SK-N-SH (cell line): ENCODE measurements around the gene CHRNB1. TPM values are rescaled to one million over a fixed set of nuclear protein-coding genes. Genes with fewer than 3 reads are reported as not detected.

ENCODE experiments used
- CTCF ChIA-PET: fragments of 300-600, 350-600 bp; formaldehyde crosslinking; extraction: SDS; loops from one replicate; lab custom pipeline; 2021; lab: Yijun Ruan, JAX
- POLR2A ChIA-PET: fragments of 350-600 bp; sonication (Branson Sonifier 250); formaldehyde crosslinking; extraction: SDS; loops from one replicate; lab custom pipeline; 2020; ENCODE audit warnings: antibody characterized with exemption, inconsistent platforms; lab: Yijun Ruan, JAX
- DNase-seq: peaks from one replicate; pipeline ENCODE4 v3.0.0; 2012
- H2AFZ ChIP-seq: fragments of 200-600 bp; sonication (generic); 2 replicates; pipeline ENCODE4 v1.8.1; 2016; ENCODE audit warnings: antibody characterized with exemption, mild to moderate bottlenecking, low read depth
- H3F3A ChIP-seq: fragments of 200-600 bp; sonication (generic); replicated peaks from 2 replicates; pipeline ENCODE3; 2016; ENCODE audit warnings: antibody characterized with exemption, mild to moderate bottlenecking; ENCODE audit not compliant: insufficient read depth
- H3K27ac ChIP-seq, 2 experiments: fragments of 200-500 bp in 1 of 2; fragments of 200-600 bp in 1 of 2; sonication (Bioruptor generic) in 1 of 2; sonication (generic), shearing (Covaris generic) in 1 of 2; 2 replicates each; pipeline versions ENCODE4 v1.5.1 to v1.6.1; 2014 to 2016; ENCODE audit warnings: low read depth in 2 of 2, inconsistent platforms in 1 of 2, low read length in 1 of 2, mild to moderate bottlenecking in 1 of 2, mixed read lengths in 1 of 2
- H3K27me3 ChIP-seq: fragments of 200-600 bp; sonication (generic), shearing (Covaris generic); 2 replicates; pipeline ENCODE4 v1.6.1; 2016; ENCODE audit warnings: mixed run types; ENCODE audit not compliant: insufficient read depth
- H3K36me3 ChIP-seq, 2 experiments: fragments of 200-500 bp in 1 of 2; fragments of 200-600 bp in 1 of 2; sonication (Bioruptor generic) in 1 of 2; sonication (generic) in 1 of 2; replicated peaks in 1 of 2; 2 replicates each; pipeline versions ENCODE3 to v1.5.1; 2014 to 2016; ENCODE audit warnings: low read length in 1 of 2, mild to moderate bottlenecking in 1 of 2; ENCODE audit not compliant: insufficient read depth in 2 of 2, control insufficient read depth in 1 of 2
- H3K4me1 ChIP-seq, 2 experiments: fragments of 200-500 bp in 1 of 2; fragments of 200-600 bp in 1 of 2; sonication (Bioruptor generic) in 1 of 2; sonication (generic), shearing (Covaris generic) in 1 of 2; 2 replicates each; pipeline versions ENCODE4 v1.5.1 to v1.6.1; 2014 to 2016; ENCODE audit warnings: low read depth in 1 of 2, low read length in 1 of 2, mixed run types in 1 of 2; ENCODE audit not compliant: insufficient read depth in 2 of 2, control insufficient read depth in 1 of 2
- H3K4me2 ChIP-seq: fragments of 200-600 bp; sonication (generic), shearing (Covaris generic); 2 replicates; pipeline ENCODE4 v1.6.1; 2017; ENCODE audit warnings: mixed run types
- H3K4me3 ChIP-seq, 2 experiments: fragments of 200-500 bp in 1 of 2; fragments of 200-600 bp in 1 of 2; sonication (Bioruptor generic) in 1 of 2; sonication (generic), shearing (Covaris generic) in 1 of 2; 2 replicates each; pipeline versions ENCODE4 v1.5.1 to v1.8.1; 2014 to 2016; ENCODE audit warnings: low read depth in 2 of 2, inconsistent platforms in 1 of 2, low read length in 1 of 2, mild to moderate bottlenecking in 1 of 2, mixed read lengths in 1 of 2, moderate library complexity in 1 of 2
- H3K79me2 ChIP-seq: fragments of 200-600 bp; sonication (generic); 2 replicates; pipeline ENCODE4 v1.8.1; 2017; ENCODE audit warnings: mild to moderate bottlenecking; ENCODE audit not compliant: insufficient read depth
- H3K9ac ChIP-seq: fragments of 200-600 bp; sonication (generic); 2 replicates; pipeline ENCODE4 v1.6.1; 2017; ENCODE audit warnings: mixed run types
- H3K9me2 ChIP-seq: fragments of 200-600 bp; sonication (generic); 2 replicates; pipeline ENCODE4 v1.6.1; 2017; ENCODE audit warnings: mixed run types
- H3K9me3 ChIP-seq: fragments of 200-600 bp; sonication (generic); 2 replicates; pipeline ENCODE4 v1.6.1; 2017; ENCODE audit warnings: mixed run types, mild to moderate bottlenecking, moderate library complexity
- H4K20me1 ChIP-seq: fragments of 200-600 bp; sonication (generic); 2 replicates; pipeline ENCODE4 v1.6.1; 2017; ENCODE audit warnings: mild to moderate bottlenecking, mixed run types; ENCODE audit not compliant: insufficient read depth
- CHD2 ChIP-seq: fragments of 150-350 bp; IDR thresholded peaks from 2 replicates; pipeline ENCODE4 v1.6.1; 2018; ENCODE audit warnings: low read length; ENCODE audit not compliant: partially characterized antibody
- ELF1 ChIP-seq: IDR thresholded peaks from 2 replicates; pipeline ENCODE4 v1.4.0; 2012
- EP300 ChIP-seq, 2 experiments: IDR thresholded peaks; 2 replicates each; pipeline versions ENCODE4 v1.4.0 to v1.6.1; 2012; ENCODE audit warnings: borderline replicate concordance in 1 of 2, low read depth in 1 of 2, low read length in 1 of 2
- EZH2phosphoT487 ChIP-seq: fragments of 200-600 bp; sonication (generic); IDR thresholded peaks from 2 replicates; pipeline ENCODE4 v1.6.1; 2017; ENCODE audit warnings: low read depth, mixed run types, mild to moderate bottlenecking, antibody characterized with exemption, moderate library complexity, borderline replicate concordance
- FOSL2 ChIP-seq: IDR thresholded peaks from 2 replicates; pipeline ENCODE4 v1.4.0; 2012; ENCODE audit warnings: low read depth, mild to moderate bottlenecking, moderate library complexity, borderline replicate concordance
- GABPA ChIP-seq: IDR thresholded peaks from 2 replicates; pipeline ENCODE4 v1.4.0; 2012; ENCODE audit warnings: low read depth, mild to moderate bottlenecking
- GATA2 ChIP-seq: sonication (generic); formaldehyde crosslinking; IDR thresholded peaks from 2 replicates; pipeline ENCODE4 v1.5.0; 2020; ENCODE audit warnings: mild to moderate bottlenecking, missing genetic modification reagents
- IRF3 ChIP-seq: fragments of 150-350 bp; IDR thresholded peaks from 2 replicates; pipeline ENCODE4 v1.6.1; 2016; ENCODE audit warnings: mild to moderate bottlenecking, low read depth, low read length
- JUND ChIP-seq: IDR thresholded peaks from 2 replicates; pipeline ENCODE4 v1.4.0; 2012
- MEF2A ChIP-seq: IDR thresholded peaks from 2 replicates; pipeline ENCODE4 v1.4.0; 2012; ENCODE audit warnings: low read depth, borderline replicate concordance
- MXI1 ChIP-seq: IDR thresholded peaks from 2 replicates; pipeline ENCODE4 v1.6.1; 2012; ENCODE audit warnings: mild to moderate bottlenecking, low read depth, low read length, improper control_type of control experiment
- NFIC ChIP-seq: IDR thresholded peaks from 2 replicates; pipeline ENCODE4 v1.4.0; 2012; ENCODE audit warnings: borderline replicate concordance
- PBX3 ChIP-seq: IDR thresholded peaks from 2 replicates; pipeline ENCODE4; 2012
- RAD21 ChIP-seq: IDR thresholded peaks from 2 replicates; pipeline ENCODE4 v1.6.1; 2012; ENCODE audit warnings: mild to moderate bottlenecking, low read length
- RXRA ChIP-seq: IDR thresholded peaks from 2 replicates; pipeline ENCODE4 v1.4.0; 2012; ENCODE audit warnings: low read depth, mild to moderate bottlenecking, borderline replicate concordance
- TAF1 ChIP-seq: IDR thresholded peaks from 2 replicates; pipeline ENCODE4 v1.6.1; 2012; ENCODE audit warnings: low read depth, mild to moderate bottlenecking, low read length, moderate library complexity, borderline replicate concordance
- TCF12 ChIP-seq: IDR thresholded peaks from 2 replicates; pipeline ENCODE4 v1.4.0; 2012
- USF2 ChIP-seq: fragments of 150-350 bp; IDR thresholded peaks from 2 replicates; pipeline ENCODE4 v1.6.1; 2017; ENCODE audit warnings: antibody characterized with exemption, low read length, low read depth, borderline replicate concordance
- YY1 ChIP-seq: IDR thresholded peaks from 2 replicates; pipeline ENCODE4 v1.4.0; 2012; ENCODE audit warnings: low read depth, mild to moderate bottlenecking
- WGBS: methylation state at CpG from one replicate; pipeline ENCODE4 v1.1.6; 2017; ENCODE audit warnings: low lambda C conversion rate; 5-methylcytosine and 5-hydroxymethylcytosine counted together
- polyA plus RNA-seq, 3 experiments: library from polyadenylated mRNA; depleted of rRNA; stranded (reverse); fragments of >200 nt; gene quantifications; 2 replicates each; pipeline ENCODE4 v1.2.3, GENCODE V29; 2012
- TF ChIP-seq, protein P1 (sequence below): IDR thresholded peaks from 2 replicates; pipeline ENCODE4 v1.4.0; 2012; ENCODE audit warnings: low read depth, borderline replicate concordance
- TF ChIP-seq, protein P2 (sequence below): IDR thresholded peaks from 2 replicates; pipeline ENCODE4 v1.4.0; 2012; ENCODE audit warnings: low read depth

The CHRNB1 gene
- polyA plus RNA-seq, 1 of the 3 experiments (the other 2 are of a cell fraction) = 26.8 TPM

DNA sequence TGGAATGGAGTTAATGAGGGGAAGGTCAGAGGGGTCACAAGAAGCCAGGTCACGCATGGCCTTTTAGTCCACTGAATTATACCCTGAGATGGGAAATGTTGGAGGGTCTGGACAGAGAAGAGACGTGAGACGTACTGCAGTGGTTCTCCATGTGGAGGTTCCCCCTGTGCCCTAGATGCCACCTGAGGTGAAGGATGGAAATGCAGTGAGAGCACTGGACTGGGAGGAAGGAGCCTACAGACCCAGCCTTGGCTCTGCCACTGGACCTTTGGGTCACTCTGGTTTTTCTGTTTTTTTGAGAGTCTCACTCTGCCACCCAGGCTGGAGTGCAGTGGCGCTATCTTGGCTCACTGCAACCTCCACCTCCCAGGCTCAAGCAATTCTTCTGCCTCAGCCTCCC, 48.7 kb upstream of the CHRNB1 start:
- Histone ChIP-seq H3K9me3 (no peaks in the 10 kb centered on the region), H3K79me2 (peaks cover 25% of the 10 kb centered on the region; the same call in 1 of the 2 replicates), H4K20me1 (no peaks in the 10 kb centered on the region)
- 91% methylated on average over 4 of the region's 4 CpGs for WGBS
- POLR2A ChIA-PET = no interaction called here
- TF ChIP-seq MXI1 = no peak
- TF ChIP-seq, protein P1, sequence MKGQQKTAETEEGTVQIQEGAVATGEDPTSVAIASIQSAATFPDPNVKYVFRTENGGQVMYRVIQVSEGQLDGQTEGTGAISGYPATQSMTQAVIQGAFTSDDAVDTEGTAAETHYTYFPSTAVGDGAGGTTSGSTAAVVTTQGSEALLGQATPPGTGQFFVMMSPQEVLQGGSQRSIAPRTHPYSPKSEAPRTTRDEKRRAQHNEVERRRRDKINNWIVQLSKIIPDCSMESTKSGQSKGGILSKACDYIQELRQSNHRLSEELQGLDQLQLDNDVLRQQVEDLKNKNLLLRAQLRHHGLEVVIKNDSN = no peak
- TF ChIP-seq GATA2 = no peak
- no peak for TF ChIP-seq JUND
- no peak for TF ChIP-seq USF2
- no peak for TF ChIP-seq EZH2phosphoT487
- TF ChIP-seq ELF1 = no peak
- TF ChIP-seq TAF1 = no peak
- TF ChIP-seq CHD2 = no peak
- no peak for TF ChIP-seq MEF2A
- TF ChIP-seq FOSL2 = no peak
- TF ChIP-seq EP300 (IDR thresholded peaks at IDR 0.05; ENCODE audit: borderline replicate concordance in 1 of 2, low read depth in 1 of 2, low read length in 1 of 2) = no peak
- TF ChIP-seq, protein P2, sequence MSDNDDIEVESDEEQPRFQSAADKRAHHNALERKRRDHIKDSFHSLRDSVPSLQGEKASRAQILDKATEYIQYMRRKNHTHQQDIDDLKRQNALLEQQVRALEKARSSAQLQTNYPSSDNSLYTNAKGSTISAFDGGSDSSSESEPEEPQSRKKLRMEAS = no peak
- TF ChIP-seq PBX3 = no peak
- TF ChIP-seq NFIC = no peak
- no peak for TF ChIP-seq GABPA
- TF ChIP-seq, all 33 proteins: peak for 0
- CTCF ChIA-PET = interaction anchor here (1.2 kb wide), 1 partner anchor 41 kb away, joined by 3 read pairs; no protein-coding TSS in a partner anchor
- Histone ChIP-seq H3K36me3 (peaks cover 11 to 17% of the 10 kb centered on the region in 2 experiments), H3K9ac (no peak overlapping the region), H3K4me3 (no peak overlapping the region), H3F3A (peaks cover 20% of the 10 kb centered on the region), H3K4me1 (peaks cover 0 to 9% of the 10 kb centered on the region in 2 experiments; a peak in 1 of 4 replicates), H3K4me2 (no peak overlapping the region), H3K27me3 (no peaks in the 10 kb centered on the region), H3K27ac (no peak overlapping the region), H2AFZ (no peak overlapping the region), H3K9me2 (no peaks in the 10 kb centered on the region)
- DNase-seq = no peak

DNA sequence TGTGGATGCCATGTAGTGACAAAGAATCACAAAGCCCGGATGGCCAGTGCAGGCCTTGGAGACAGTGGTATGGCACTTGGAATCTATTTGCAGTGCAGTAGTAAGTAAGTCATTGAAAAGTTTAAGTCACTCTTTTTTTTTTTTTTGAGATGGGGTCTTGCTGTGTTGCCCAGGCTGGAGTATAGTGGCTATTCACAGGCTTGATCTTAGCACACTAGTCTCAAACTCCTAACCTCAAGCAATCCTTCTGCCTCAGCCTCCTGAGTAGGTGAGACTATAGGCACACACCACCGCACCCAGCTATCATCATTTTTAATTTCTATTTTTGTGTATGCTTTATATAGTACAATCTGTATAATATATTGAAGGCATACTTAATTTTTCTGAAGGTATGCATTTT, 46.2 kb upstream of the CHRNB1 start:
- H3F3A ChIP-seq = peaks cover 29% of the 10 kb centered on the region
- DNase-seq = no peak
- ChIA-PET POLR2A (no interaction called here), CTCF (interaction anchor here (0.6 to 1.7 kb wide), 4 partner anchors 102 to 438 kb away, joined by 3 to 4 read pairs (median 4); no protein-coding TSS in a partner anchor)
- H3K27ac ChIP-seq = no peak overlapping the region
- no peaks in the 10 kb centered on the region for H3K9me3 ChIP-seq
- peaks cover 0 to 10% of the 10 kb centered on the region in 2 experiments for H3K36me3 ChIP-seq
- H3K4me3 ChIP-seq = no peak overlapping the region
- H3K4me2 ChIP-seq = no peak overlapping the region
- peaks cover 5 to 9% of the 10 kb centered on the region in 2 experiments; a peak in 2 of 4 replicates for H3K4me1 ChIP-seq
- no peak overlapping the region for H2AFZ ChIP-seq
- 82% methylated on average over 2 of the region's 2 CpGs for WGBS
- H3K9me2 ChIP-seq = no peaks in the 10 kb centered on the region
- no peaks in the 10 kb centered on the region for H3K27me3 ChIP-seq
- TF ChIP-seq GATA2 = no peak
- no peak for TF ChIP-seq TCF12
- no peak for TF ChIP-seq ELF1
- TF ChIP-seq NFIC = no peak
- no peak for TF ChIP-seq RAD21
- TF ChIP-seq IRF3 = no peak
- TF ChIP-seq RXRA = no peak
- no peak for TF ChIP-seq TAF1
- no peak for TF ChIP-seq YY1
- no peaks in the 10 kb centered on the region for H4K20me1 ChIP-seq
- peaks cover 32% of the 10 kb centered on the region for H3K79me2 ChIP-seq
- no peak overlapping the region for H3K9ac ChIP-seq
